Superior temporal gyrus (tissue), 1 donor: ENCODE data around the gene CDC20.

Experiments
- DNase-seq: peaks from one replicate; pipeline ENCODE4 v3.0.0-alpha.2; 2016; ENCODE audit errors: extremely low spot score

CDC20 gene

GRCh38 chr1:43329995-43330751 lies 28.6 kb upstream of the CDC20 start:
- DNase-seq = no peak

GRCh38 chr1:43331688-43332087 lies 27.1 kb upstream of the CDC20 start:
- no peak for DNase-seq

GRCh38 chr1:43334453-43335205 lies 24.2 kb upstream of the CDC20 start:
- DNase-seq = no peak

GRCh38 chr1:43337588-43337987 lies 21.2 kb upstream of the CDC20 start, which contains the start of gene MPL:
MPL (plus strand) TSS chr1:43337818; CDS start chr1:43337849, 31 bp downstream.
- DNase-seq = no peak

- no peak for DNase-seq
Measured at GRCh38 chr1:43338001-43338400, 20.8 kb upstream of the CDC20 start.

- DNase-seq = no peak
Measured at GRCh38 chr1:43339584-43340232, 19.1 kb upstream of the CDC20 start.

- DNase-seq = no peak
Measured at GRCh38 chr1:43340559-43340958, 18.2 kb upstream of the CDC20 start.

- no peak for DNase-seq
Measured at GRCh38 chr1:43344267-43344850, 14.4 kb upstream of the CDC20 start.

- DNase-seq = no peak
Measured at GRCh38 chr1:43345120-43345519, 13.7 kb upstream of the CDC20 start.

- DNase-seq = no peak
Measured at GRCh38 chr1:43346636-43347035, 12.1 kb upstream of the CDC20 start.

GRCh38 chr1:43348343-43348808 lies 10.4 kb upstream of the CDC20 start:
- peak; percentile 26 for DNase-seq

GRCh38 chr1:43348809-43349593 lies 9.8 kb upstream of the CDC20 start:
- DNase-seq = peak; percentile 35

- peak; percentile 47 for DNase-seq
Measured at GRCh38 chr1:43349594-43350306, 9.0 kb upstream of the CDC20 start.

GRCh38 chr1:43350976-43351375 lies 7.8 kb upstream of the CDC20 start:
- DNase-seq = no peak

GRCh38 chr1:43351421-43352350 lies 7.1 kb upstream of the CDC20 start:
- DNase-seq = no peak

- no peak for DNase-seq
Measured at GRCh38 chr1:43352351-43352705, 6.5 kb upstream of the CDC20 start.

GRCh38 chr1:43352881-43353280 lies 5.9 kb upstream of the CDC20 start:
- no peak for DNase-seq

- DNase-seq = no peak
Measured at GRCh38 chr1:43354471-43354870, 4.3 kb upstream of the CDC20 start.

GRCh38 chr1:43354936-43355335 lies 3.8 kb upstream of the CDC20 start:
- DNase-seq = no peak

- no peak for DNase-seq
Measured at GRCh38 chr1:43357251-43357650, 1.5 kb upstream of the CDC20 start.
